ENCODE data around the gene THRB. TPM values are rescaled to one million over a fixed set of nuclear protein-coding genes. Genes with fewer than 3 reads are reported as not detected.

THRB gene
- total and polyA plus RNA-seq, 11 donors: 4.8 to 28.5 (median 21.0) TPM

DNA sequence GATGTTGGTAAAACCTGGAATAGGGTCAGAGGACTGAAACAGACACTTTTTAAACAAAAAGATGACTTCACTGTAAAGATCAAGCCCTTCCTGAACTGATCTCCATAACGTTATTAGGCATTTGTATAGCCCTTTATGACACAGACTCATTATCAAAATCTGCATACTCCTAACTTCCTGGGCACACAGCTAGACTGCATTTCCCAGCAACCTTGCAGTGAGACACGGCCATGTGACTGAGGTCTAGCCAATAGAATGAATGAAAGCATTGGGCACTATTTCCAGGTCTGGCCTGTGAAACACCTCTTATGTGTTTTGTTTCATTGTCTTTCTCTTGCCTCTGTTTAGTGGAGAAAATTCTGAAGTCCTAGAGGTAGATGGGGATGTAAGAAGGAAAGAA is 279.1 kb downstream of the THRB start:
- no peaks in the 10 kb centered on the region for H3K27me3 ChIP-seq
- no peaks in the 10 kb centered on the region for H3K9me3 ChIP-seq
- no peaks in the 10 kb centered on the region for H3K36me3 ChIP-seq
- ATAC-seq (no peak), DNase-seq (no peak)
- peaks cover 0 to 34% (median 19%) of the 10 kb centered on the region in 12 donors for H3K4me1 ChIP-seq
- 68 to 77% (median 73%) methylated on average over 2 of the region's 2 CpGs for WGBS, 4 donors
- H3K4me3 ChIP-seq: no peak overlapping the region
- no peak overlapping the region for H3K27ac ChIP-seq
- intact Hi-C loops (cut with DNase I): no loop called here
- TF ChIP-seq POLR2A (IDR thresholded peaks at IDR 0.05): no peak
- no peak for TF ChIP-seq CTCF (IDR thresholded peaks at IDR 0.05)

DNA sequence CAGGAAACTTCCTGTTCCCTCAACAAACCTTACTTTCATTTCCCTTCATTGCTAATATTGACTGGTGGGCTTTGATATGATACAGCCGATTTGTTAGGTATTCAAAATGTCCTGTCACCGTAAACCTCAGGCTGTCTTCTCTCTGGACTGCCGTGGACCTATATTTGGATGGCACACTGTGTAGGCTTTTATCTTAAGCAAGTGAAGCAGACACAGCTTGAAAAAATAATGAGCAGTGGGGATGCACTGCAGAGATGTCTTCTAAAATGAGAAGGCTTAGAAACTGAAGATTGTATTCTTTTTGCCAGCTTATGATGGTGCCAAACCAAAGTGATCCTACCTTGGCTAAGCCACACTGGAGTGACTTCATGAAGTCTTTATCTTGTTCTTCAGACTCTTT is 283.3 kb downstream of the THRB start:
- intact Hi-C loops (cut with DNase I): no loop called here
- no peaks in the 10 kb centered on the region for H3K36me3 ChIP-seq
- no peak for ATAC-seq
- no peak for DNase-seq
- H3K9me3 ChIP-seq: no peaks in the 10 kb centered on the region
- H3K4me1 ChIP-seq: peaks cover 0 to 30% (median 17%) of the 10 kb centered on the region in 12 donors
- H3K27me3 ChIP-seq: no peaks in the 10 kb centered on the region
- no peak overlapping the region for H3K4me3 ChIP-seq
- no peak overlapping the region for H3K27ac ChIP-seq
- TF ChIP-seq POLR2A (IDR thresholded peaks at IDR 0.05) (no peak), CTCF (IDR thresholded peaks at IDR 0.05) (no peak)
- 67 to 81% (median 77%) methylated on average over 3 of the region's 3 CpGs for WGBS, 4 donors

GRCh38 chr3:24202071-24202470 is 292.6 kb downstream of the THRB start:
- 77 to 91% (median 87%) methylated on average over 2 of the region's 2 CpGs for WGBS, 4 donors
- DNase-seq (no peak), ATAC-seq (no peak)
- no peaks in the 10 kb centered on the region for H3K27me3 ChIP-seq
- no peaks in the 10 kb centered on the region for H3K36me3 ChIP-seq
- H3K9me3 ChIP-seq: peaks cover 0 to 4% (median 0%) of the 10 kb centered on the region in 12 donors
- no peak overlapping the region for H3K27ac ChIP-seq
- intact Hi-C loops (cut with DNase I): no loop called here
- TF ChIP-seq CTCF (IDR thresholded peaks at IDR 0.05): no peak
- TF ChIP-seq POLR2A (IDR thresholded peaks at IDR 0.05): no peak
- no peak overlapping the region for H3K4me3 ChIP-seq
- no peaks in the 10 kb centered on the region for H3K4me1 ChIP-seq

DNA sequence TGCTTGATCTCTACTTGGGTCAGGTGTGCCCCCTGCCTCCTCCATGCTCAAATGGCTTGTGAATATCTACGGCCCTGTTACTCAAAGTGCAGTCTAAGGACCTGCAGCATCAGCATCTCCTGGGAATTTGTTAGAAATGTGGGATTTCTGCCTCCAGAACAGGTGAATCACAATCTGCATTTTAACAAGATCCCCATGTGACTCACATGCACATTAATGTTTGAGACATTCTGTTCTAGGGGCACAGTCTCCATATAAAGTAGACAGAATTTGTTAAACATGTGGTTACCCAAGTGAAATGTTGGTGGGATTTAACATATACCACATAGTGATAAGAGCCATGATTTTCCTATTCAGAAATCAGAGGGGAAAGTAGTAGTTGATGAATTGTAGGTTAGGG is 293.3 kb downstream of the THRB start:
- TF ChIP-seq POLR2A (IDR thresholded peaks at IDR 0.05): no peak
- TF ChIP-seq CTCF (IDR thresholded peaks at IDR 0.05): no peak
- ATAC-seq (no peak), DNase-seq (no peak)
- WGBS, 4 donors: 75 to 96% (median 89%) methylated on average over 1 of the region's 1 CpG
- H3K4me3 ChIP-seq: no peak overlapping the region
- H3K4me1 ChIP-seq: peaks cover 0 to 4% (median 0%) of the 10 kb centered on the region in 12 donors
- intact Hi-C loops (cut with DNase I): no loop called here
- H3K9me3 ChIP-seq: peaks cover 0 to 4% (median 0%) of the 10 kb centered on the region in 12 donors
- H3K36me3 ChIP-seq: no peaks in the 10 kb centered on the region
- H3K27ac ChIP-seq: no peak overlapping the region
- H3K27me3 ChIP-seq: no peaks in the 10 kb centered on the region

Data from heart left ventricle (tissue), 16 donors.